Testis (tissue), 3 donors: ENCODE results near the gene ARHGAP22. TPM values are rescaled to one million over a fixed set of nuclear protein-coding genes. Genes with fewer than 3 reads are reported as not detected.

Experiments
- DNase-seq: peaks from one replicate; pipeline ENCODE4 v3.0.0-alpha.2; 2019
- H3K27ac ChIP-seq, 2 donors: fragments of 200-600 bp; sonication (generic); one replicate each; pipeline ENCODE4 v1.5.1; 2019
- H3K27me3 ChIP-seq: fragments of 200-600 bp; sonication (generic); one replicate; pipeline ENCODE4 v1.5.1; 2019
- H3K36me3 ChIP-seq: fragments of 200-600 bp; sonication (generic); one replicate; pipeline ENCODE4 v1.5.1; 2017; ENCODE audit warnings: low read depth; ENCODE audit errors: missing control alignments
- H3K4me1 ChIP-seq: fragments of 200-600 bp; sonication (generic); one replicate; pipeline ENCODE4 v1.5.1; 2019
- H3K4me3 ChIP-seq, 2 donors: fragments of 200-600 bp; sonication (generic); one replicate each; pipeline ENCODE4 v1.5.1; 2017 to 2019
- H3K9me3 ChIP-seq: fragments of 200-600 bp; sonication (generic); one replicate; pipeline ENCODE4 v1.5.1; 2017
- POLR2A ChIP-seq: fragments of 450-650 bp; IDR thresholded peaks from one replicate; pipeline ENCODE4 v1.6.1; 2017; ENCODE audit warnings: antibody characterized with exemption, mild to moderate bottlenecking, moderate library complexity
- WGBS, 2 donors: methylation state at CpG; one replicate each; pipeline ENCODE4 v1.1.5; 2018; 5-methylcytosine and 5-hydroxymethylcytosine counted together
- intact Hi-C: fragments of 100-400 bp; cut with DNase I; formaldehyde crosslinking; loops from one replicate; pipeline ENCODE4 v1.15.1; 2023; ENCODE audit warnings: low total_unique reads
- polyA plus RNA-seq: library from polyadenylated mRNA; stranded (reverse); fragments of 350-450 nt; fragmentation: Illumina TruSeq; extraction: RNeasy Lipid Tissue Mini Kit (QIAGEN cat#74804); gene quantifications from one replicate; pipeline ENCODE4 v1.2.3, GENCODE V29; 2014; ENCODE audit warnings: low read depth, low replicate concordance; ENCODE audit not compliant: insufficient read depth
- total RNA-seq, 2 donors: library from RNA; depleted of rRNA; stranded (reverse); fragments of >200 nt; gene quantifications; one replicate each; pipeline ENCODE4 v1.2.3, GENCODE V29; 2016
- TF ChIP-seq, protein P1 (sequence below), 3 experiments: fragments of 450-650 bp in 2 of 3; fragments of 200-600 bp in 1 of 3; sonication (generic) in 1 of 3; IDR thresholded peaks; one replicate each; pipeline ENCODE4 v1.5.1; 2016 to 2019; ENCODE audit warnings: antibody characterized with exemption in 3 of 3, mild to moderate bottlenecking in 2 of 3, moderate library complexity in 1 of 3

Gene ARHGAP22
- total and polyA plus RNA-seq, 3 donors from 2014 or later: 6.2 to 11.9 (median 8.8) TPM

DNA sequence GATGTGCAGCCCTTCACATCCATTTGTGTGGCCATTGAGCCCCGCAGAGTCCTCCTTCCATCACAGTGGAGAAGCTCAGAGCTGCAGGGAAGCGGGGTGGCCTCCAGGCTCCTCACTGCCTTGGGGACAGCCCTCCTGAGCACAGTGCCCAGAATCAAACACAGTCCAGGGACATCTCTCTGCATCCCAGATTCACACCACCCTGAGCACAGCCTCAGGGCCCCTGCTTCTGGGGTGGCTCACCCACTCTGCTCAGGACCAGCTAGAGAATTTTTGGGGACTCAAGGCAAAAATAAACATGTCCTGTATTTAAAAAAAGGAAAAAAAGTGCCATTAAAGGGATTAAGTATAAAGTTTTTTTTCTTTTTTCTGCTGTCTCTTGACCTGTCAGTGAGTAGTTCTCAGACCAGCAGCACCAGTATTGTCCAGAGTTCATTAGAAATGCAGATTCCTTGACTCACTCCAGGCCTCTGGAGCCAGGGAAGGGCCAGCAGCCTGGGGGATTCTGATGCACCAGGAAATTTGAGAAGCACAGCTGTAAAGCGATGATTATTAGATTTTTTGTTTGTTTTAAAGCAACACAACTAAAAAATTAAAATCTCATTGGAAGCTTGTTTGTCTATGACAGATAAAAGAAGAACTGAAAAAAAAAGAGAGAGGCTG lies 61.6 kb downstream of the ARHGAP22 start:
- H3K27ac ChIP-seq: no peak overlapping the region
- no peaks in the 10 kb centered on the region for H3K27me3 ChIP-seq
- TF ChIP-seq, protein P1, sequence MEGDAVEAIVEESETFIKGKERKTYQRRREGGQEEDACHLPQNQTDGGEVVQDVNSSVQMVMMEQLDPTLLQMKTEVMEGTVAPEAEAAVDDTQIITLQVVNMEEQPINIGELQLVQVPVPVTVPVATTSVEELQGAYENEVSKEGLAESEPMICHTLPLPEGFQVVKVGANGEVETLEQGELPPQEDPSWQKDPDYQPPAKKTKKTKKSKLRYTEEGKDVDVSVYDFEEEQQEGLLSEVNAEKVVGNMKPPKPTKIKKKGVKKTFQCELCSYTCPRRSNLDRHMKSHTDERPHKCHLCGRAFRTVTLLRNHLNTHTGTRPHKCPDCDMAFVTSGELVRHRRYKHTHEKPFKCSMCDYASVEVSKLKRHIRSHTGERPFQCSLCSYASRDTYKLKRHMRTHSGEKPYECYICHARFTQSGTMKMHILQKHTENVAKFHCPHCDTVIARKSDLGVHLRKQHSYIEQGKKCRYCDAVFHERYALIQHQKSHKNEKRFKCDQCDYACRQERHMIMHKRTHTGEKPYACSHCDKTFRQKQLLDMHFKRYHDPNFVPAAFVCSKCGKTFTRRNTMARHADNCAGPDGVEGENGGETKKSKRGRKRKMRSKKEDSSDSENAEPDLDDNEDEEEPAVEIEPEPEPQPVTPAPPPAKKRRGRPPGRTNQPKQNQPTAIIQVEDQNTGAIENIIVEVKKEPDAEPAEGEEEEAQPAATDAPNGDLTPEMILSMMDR (IDR thresholded peaks at IDR 0.05): no peak
- no peak for TF ChIP-seq POLR2A
- DNase-seq: peak; percentile 4
- no peaks in the 10 kb centered on the region for H3K9me3 ChIP-seq
- H3K4me3 ChIP-seq: no peak overlapping the region
- H3K36me3 ChIP-seq: no peaks in the 10 kb centered on the region
- intact Hi-C loops: no loop called here
- no peaks in the 10 kb centered on the region for H3K4me1 ChIP-seq
- 76 to 98% methylated on average over 1 to 3 of the region's 3 CpGs for WGBS, 2 donors

DNA sequence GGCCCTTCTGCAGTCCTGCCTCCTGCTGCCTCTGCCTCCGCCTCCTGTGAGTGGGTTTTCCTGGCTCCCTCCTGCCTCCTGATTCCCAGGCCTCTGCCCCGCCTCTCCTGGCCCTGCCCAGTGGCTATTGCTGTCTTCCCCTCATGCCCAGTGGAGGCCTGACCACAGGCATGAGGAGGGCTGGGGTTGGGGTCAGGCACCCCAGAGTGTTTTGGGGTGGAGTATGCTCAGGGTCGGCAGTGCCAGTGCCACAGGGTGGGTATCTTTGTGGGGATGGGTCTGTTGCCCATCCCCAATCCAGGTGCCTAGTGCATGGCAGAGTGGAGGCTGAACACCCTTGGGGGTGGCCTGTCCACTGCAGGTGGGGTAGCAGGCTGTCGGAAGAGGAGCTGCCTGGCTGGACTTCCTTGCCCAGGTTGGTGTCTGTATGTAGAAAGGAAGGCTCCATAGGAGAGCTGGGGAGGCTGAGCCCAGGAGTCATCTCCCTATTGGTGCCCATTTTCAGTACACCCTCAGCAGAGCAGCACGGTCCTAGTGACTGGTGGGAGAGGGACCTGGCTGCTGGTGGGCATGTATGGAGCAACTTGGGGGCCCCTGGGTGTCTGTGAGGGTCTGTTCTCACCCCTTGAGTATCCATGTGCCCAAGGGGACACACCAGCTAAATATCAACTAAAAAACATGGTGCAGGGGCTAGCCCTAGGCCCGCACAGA lies 62.2 kb downstream of the ARHGAP22 start:
- H3K36me3 ChIP-seq: no peaks in the 10 kb centered on the region
- no peaks in the 10 kb centered on the region for H3K4me1 ChIP-seq
- no peaks in the 10 kb centered on the region for H3K9me3 ChIP-seq
- no peaks in the 10 kb centered on the region for H3K27me3 ChIP-seq
- TF ChIP-seq, protein P1 (IDR thresholded peaks at IDR 0.05): no peak
- no peak for TF ChIP-seq POLR2A
- WGBS, 2 donors: 95 to 96% methylated on average over 5 to 6 of the region's 6 CpGs
- H3K27ac ChIP-seq: no peak overlapping the region
- no peak overlapping the region for H3K4me3 ChIP-seq
- intact Hi-C loops: no loop called here
- DNase-seq: peak; percentile 9

DNA sequence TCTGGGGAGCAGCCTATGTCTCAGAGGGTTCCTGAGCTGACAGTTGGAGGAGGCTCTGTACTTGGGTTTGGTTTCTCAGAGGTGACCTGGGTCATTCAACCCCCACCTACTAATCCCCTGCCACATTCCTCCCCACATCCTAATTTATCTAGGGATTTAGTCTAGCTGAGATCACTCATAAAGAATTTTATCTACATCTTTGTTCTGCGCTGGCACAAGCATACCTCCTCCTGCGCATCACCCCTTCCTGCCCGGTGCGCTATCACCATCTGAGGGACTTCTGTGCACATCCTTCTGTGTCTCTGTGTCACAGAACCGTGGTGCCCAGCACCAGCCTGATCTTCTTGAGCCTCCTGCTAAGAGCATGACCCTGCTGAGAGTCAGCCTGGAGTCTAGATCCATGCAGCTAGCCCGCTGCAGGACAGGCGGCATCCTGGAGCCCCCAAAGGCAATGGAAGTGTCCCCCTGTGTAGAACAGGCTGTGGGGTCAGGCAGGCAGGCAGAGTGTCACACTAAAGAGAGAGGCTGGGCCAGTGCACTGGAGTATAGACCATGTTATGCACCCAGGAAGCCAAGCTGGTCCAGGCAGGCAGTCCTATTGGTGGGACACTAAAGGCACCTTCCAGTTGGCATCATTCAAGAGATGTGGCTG lies 63.6 kb downstream of the ARHGAP22 start:
- no peaks in the 10 kb centered on the region for H3K36me3 ChIP-seq
- H3K27ac ChIP-seq: no peak overlapping the region
- H3K9me3 ChIP-seq: no peaks in the 10 kb centered on the region
- no peaks in the 10 kb centered on the region for H3K4me1 ChIP-seq
- 89 to 91% methylated on average over 6 to 7 of the region's 7 CpGs for WGBS, 2 donors
- TF ChIP-seq, protein P1 (IDR thresholded peaks at IDR 0.05): no peak
- TF ChIP-seq POLR2A: no peak
- intact Hi-C loops: no loop called here
- H3K4me3 ChIP-seq: no peak overlapping the region
- no peak for DNase-seq
- H3K27me3 ChIP-seq: no peaks in the 10 kb centered on the region

DNA sequence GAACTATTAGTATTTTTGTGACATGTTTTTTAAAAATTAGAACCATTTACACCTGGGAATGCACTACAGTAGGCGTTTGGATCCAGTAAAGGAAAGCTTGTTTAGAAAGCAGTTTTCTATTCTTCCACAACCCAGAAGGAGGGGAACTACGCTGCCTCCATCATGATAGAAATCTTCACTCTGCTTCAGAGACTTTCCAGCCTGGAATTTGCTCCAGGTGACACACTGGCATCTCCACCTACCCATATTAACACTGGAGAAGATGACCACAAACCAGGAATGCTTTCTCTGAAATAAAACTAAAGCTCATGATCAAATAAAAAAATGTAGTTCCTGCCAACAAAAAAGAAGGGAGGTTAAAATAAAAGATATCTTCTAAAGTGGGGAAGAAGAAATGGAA lies 66.3 kb downstream of the ARHGAP22 start:
- 89% methylated on average over 2 of the region's 2 CpGs for WGBS, 2 donors
- no peaks in the 10 kb centered on the region for H3K4me1 ChIP-seq
- no peak overlapping the region for H3K27ac ChIP-seq
- H3K27me3 ChIP-seq: no peaks in the 10 kb centered on the region
- no peaks in the 10 kb centered on the region for H3K9me3 ChIP-seq
- no peak for DNase-seq
- intact Hi-C loops: no loop called here
- H3K36me3 ChIP-seq: no peaks in the 10 kb centered on the region
- H3K4me3 ChIP-seq: no peak overlapping the region
- TF ChIP-seq POLR2A: no peak
- TF ChIP-seq, protein P1 (IDR thresholded peaks at IDR 0.05): no peak
